Endometrial microvascular endothelial cells (primary cell): ENCODE measurements around the gene ADORA1. TPM values are rescaled to one million over a fixed set of nuclear protein-coding genes. Genes with fewer than 3 reads are reported as not detected.

Experiments
- in situ Hi-C: cut with HindIII; loops from 2 replicates; pipeline ENCODE4 v1.10.0; 2017; ENCODE audit warnings: low sequenced_read_pairs, low pct_unique_long_range_greater_than_20kb; ENCODE audit errors: inconsistent ontology term
- total RNA-seq: library from RNA; depleted of rRNA; stranded (reverse); fragments of >200 nt; gene quantifications from one replicate; pipeline ENCODE4 v1.2.3, GENCODE V29; 2015; ENCODE audit errors: inconsistent ontology term

ADORA1 gene
- total RNA-seq, 1 donor from 2014 or later: not detected

DNA sequence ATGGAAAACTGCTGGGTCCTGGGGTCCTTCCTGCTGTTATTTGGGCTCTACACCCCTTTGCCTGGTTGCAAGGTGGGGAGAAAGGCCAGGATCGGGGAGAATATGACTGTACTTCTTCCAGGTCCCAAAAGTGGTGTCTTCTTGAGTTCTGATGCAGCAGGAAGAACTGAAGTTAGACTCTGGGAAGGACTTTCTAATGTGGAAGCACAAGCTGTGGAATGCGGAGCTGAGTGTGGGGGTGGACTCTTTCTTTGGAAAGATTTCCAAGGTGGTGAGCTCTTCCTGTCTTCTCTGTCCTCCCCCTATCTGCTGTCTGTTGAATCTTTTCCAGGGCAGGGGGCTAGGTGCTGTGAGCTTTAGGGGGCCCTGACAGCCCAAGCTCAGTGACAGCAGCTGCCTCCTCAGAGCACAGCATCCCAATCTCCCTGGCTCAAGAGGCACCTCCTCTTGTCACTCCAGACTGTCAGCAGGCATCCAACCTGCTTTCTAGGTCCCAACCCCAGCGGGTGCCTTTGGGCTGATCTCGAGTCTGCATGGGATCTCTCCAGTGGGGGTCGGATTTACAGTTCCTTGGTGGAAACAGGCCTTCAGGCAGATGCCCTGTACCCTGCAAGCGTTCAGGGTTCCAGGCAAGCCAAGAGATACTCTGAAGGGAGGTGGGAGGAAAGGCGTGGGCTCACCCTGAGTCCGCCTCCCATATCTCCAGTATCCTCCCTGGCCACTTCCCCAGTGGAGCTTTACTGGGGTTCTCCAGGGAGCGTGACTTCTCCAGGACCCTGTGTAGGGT, 23.2 kb downstream of the ADORA1 start:
- in situ Hi-C loops: no loop called here

GRCh38 chr1:203151362-203152157, 24.0 kb downstream of the ADORA1 start:
- in situ Hi-C loops: no loop called here

- in situ Hi-C loops: no loop called here
Observed at GRCh38 chr1:203152158-203153034, 24.9 kb downstream of the ADORA1 start.

- in situ Hi-C loops: no loop called here
Observed at GRCh38 chr1:203153051-203153988, 25.8 kb downstream of the ADORA1 start.

GRCh38 chr1:203153989-203154821, 26.7 kb downstream of the ADORA1 start:
- in situ Hi-C loops: no loop called here

GRCh38 chr1:203156280-203156679, 28.8 kb downstream of the ADORA1 start:
- in situ Hi-C loops: no loop called here

DNA sequence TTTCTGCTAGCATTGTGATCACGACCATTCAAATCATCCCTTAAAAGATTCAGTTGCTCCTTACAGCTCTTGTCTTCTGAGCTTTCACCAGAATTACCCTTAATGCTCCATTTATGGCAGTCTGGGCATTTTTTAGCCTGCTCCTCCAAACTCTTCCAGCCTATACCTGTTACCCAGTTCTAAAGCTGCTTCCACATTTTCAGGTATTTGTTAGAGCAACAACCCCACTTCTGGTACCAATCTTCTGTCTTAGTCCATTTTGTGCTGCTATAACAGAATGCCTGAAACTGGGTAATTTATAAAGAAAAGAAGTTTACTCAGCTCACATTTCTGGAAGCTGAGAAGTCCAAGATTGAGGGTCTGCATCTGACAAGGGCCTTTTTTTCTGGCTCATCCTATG, 30.9 kb downstream of the ADORA1 start:
- in situ Hi-C loops: no loop called here

DNA sequence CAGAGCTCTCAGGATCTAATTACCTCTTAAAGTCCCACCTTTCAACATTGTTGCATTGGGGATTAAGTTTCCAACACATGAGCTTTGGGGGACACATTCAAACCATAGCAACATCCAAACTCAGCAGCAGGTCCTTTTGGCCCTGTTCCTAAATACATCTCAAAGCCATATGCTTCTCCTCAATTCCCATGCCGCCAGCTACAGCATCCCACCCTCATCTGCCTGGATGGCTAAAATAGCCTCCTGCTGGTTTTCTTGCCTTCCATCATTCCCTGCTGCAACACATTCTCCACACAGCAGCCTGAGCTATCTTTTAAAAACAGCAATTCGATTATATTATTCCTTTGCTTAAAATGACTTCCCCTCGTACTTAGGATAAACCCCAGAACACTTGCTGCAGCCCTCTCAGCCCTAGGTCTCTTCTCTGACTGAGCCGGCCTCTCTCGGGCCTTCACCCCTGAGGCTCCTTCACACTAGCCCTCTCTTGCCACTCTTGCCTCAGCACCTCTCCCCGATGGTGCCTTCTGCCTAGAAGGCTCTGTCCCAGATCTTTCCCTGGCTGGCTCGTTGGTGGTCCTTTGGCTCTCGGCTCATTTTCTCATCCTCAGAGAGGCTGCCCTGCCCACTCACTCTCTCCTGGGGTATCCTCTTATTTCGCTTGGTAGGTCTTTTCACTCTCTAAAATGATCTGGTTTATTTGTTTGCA, 31.6 kb downstream of the ADORA1 start:
- in situ Hi-C loops: no loop called here

DNA sequence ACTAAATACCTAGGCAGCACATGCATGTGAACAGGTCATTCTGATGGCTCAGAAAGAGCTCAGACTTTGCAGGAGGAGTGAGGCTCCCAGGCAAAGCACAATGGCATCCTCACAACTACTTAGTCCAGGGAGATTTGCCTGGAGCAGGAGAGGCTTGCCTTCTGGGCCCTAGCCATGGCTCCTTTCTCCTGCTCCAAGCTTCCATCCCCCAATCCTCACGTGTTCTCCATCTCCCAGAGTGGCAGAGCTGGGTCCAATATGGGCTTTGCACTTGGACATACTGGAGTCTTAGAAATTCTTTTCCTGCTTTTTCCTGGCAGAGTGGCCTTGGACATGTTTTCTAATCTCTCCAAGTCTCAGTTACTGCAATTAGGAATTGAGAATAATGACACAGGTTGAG, 32.3 kb downstream of the ADORA1 start:
- in situ Hi-C loops: no loop called here

- in situ Hi-C loops: no loop called here
Observed at GRCh38 chr1:203161175-203161574, 33.6 kb downstream of the ADORA1 start.

DNA sequence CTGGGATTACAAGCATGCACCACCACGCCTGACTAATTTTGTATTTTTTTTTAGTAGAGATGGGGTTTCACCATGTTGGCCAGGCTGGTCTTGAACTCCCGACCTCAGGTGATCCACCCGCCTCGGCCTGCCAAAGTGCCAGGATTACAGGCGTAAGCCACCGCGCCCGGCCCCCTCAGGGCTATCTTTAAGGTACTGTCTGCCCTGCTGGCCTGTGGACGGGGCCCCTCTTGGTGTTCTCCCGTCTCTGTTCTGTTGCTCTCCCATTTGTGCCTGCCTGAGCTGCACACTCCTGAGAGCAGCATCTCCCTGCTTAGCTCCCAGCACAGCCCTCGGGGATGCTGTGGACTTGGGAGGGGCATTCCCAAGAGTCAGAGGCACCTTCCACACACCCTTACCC, 34.2 kb downstream of the ADORA1 start:
- in situ Hi-C loops: no loop called here

DNA sequence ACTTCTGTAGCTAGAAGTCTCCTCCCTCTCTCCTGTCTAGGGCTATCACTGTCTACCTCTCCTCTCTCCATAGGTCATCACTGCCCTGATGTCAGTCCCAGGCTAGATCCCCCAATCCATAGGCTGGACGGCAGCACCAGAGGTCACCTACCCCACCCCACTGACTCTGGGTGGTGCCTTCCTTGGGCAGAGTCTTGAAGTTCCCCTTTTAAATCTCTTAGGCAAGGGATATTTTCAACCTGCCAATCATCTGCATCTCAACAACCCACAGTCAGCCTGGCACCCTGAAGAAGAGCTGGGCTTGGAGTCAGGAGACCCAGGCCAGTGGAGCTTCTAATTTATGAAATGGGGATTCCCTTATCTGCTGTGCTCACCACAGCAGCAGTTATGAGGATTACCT, 34.9 kb downstream of the ADORA1 start:
- in situ Hi-C loops: no loop called here

DNA sequence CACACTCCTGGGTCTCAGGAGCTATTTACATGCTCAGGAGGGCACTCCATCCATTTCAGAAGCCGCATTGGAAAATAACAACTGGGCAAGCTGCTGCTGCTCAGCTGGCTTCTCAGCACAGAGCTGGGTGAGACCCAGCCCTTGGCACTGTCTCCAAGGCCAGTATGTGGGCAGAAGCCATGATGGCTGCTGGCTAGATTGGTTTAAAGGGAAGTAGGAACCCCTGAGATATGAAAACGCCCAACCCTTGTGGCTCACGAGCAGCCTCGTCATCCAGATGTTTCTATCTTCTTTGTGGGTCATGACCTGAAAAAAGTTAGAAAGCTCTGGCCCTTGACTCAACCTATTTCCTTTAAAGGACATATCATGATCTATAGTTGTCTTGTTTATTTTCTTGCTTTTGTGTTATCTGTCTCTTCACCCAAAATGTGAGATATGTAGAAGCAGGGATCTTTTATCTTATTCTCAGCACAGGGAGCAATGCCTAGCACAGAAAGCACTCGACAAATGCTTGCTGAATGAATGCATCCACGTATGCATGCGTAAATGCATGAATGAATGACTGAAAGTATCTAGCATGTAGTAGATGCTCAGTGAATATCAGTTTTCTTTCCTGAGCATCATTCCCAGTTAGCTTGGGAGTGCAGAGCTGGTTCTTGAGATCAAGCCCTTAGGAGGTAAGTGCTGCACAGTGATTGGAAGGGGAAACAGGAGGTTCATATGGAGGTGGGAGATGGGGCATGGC, 36.5 kb downstream of the ADORA1 start:
- in situ Hi-C loops: no loop called here

- in situ Hi-C loops: no loop called here
Observed at GRCh38 chr1:203165101-203165799, 37.7 kb downstream of the ADORA1 start.

GRCh38 chr1:203165800-203166161, 38.3 kb downstream of the ADORA1 start:
- in situ Hi-C loops: no loop called here
